PC-9 (cell line): ENCODE measurements around the gene C17orf67. TPM values are rescaled to one million over a fixed set of nuclear protein-coding genes. Genes with fewer than 3 reads are reported as not detected.

Source experiments
- BruUV-seq: library from RNA; stranded (reverse); fragments of 400-500 nt; replicated peaks from 2 replicates; lab custom pipeline; 2021; lab: Mats Ljungman, UMichigan
- CTCF ChIA-PET: fragments of 300-600 bp; sonication (Branson Sonifier 250); formaldehyde crosslinking; loops from one replicate; lab custom pipeline; 2022; ENCODE audit warnings: antibody characterized with exemption; lab: Charles Lee
- POLR2A ChIA-PET: fragments of 300-600 bp; sonication (Branson Sonifier 250); formaldehyde crosslinking; loops from one replicate; lab custom pipeline; 2022; ENCODE audit warnings: antibody characterized with exemption; ENCODE audit not compliant: unreplicated experiment; lab: Charles Lee
- DNase-seq, 2 experiments: peaks; one replicate each; pipeline versions ENCODE4 v3.0.0 to v3.0.0-alpha.2; 2015 to 2022; ENCODE audit warnings: mixed read lengths in 1 of 2
- H2AFZ ChIP-seq: fragments of 200-600 bp; sonication (generic); 2 replicates; pipeline ENCODE4 v1.8.1; 2017; ENCODE audit warnings: antibody characterized with exemption
- H3F3A ChIP-seq: fragments of 200-600 bp; sonication (generic); 2 replicates; pipeline ENCODE4 v1.8.1; 2017; ENCODE audit warnings: antibody characterized with exemption, mild to moderate bottlenecking, low read depth; ENCODE audit not compliant: insufficient read depth
- H3K27ac ChIP-seq: fragments of 200-600 bp; sonication (generic); 2 replicates; pipeline ENCODE4 v1.6.1; 2016; ENCODE audit warnings: mixed run types
- H3K27me3 ChIP-seq: fragments of 200-600 bp; sonication (generic); 2 replicates; pipeline ENCODE4 v1.6.1; 2016; ENCODE audit warnings: low read depth, mixed run types; ENCODE audit not compliant: insufficient read depth
- H3K36me3 ChIP-seq: fragments of 200-600 bp; sonication (generic); 2 replicates; pipeline ENCODE4 v1.6.1; 2016; ENCODE audit warnings: low read depth, mixed run types
- H3K4me1 ChIP-seq: fragments of 200-600 bp; sonication (generic); replicated peaks from 2 replicates; pipeline ENCODE4 v1.6.1; 2016; ENCODE audit warnings: mixed run types; ENCODE audit not compliant: insufficient read depth
- H3K4me2 ChIP-seq: fragments of 200-600 bp; sonication (generic); 2 replicates; pipeline ENCODE4 v1.6.1; 2017; ENCODE audit warnings: mixed run types
- H3K4me3 ChIP-seq: fragments of 200-600 bp; sonication (generic); 2 replicates; pipeline ENCODE4 v1.6.1; 2016; ENCODE audit warnings: mixed run types
- H3K79me2 ChIP-seq: fragments of 200-600 bp; sonication (generic); 2 replicates; pipeline ENCODE4 v1.6.1; 2017; ENCODE audit warnings: low read depth, mixed run types
- H3K9me2 ChIP-seq: fragments of 200-600 bp; sonication (generic); 2 replicates; pipeline ENCODE4 v1.8.1; 2017; ENCODE audit warnings: mild to moderate bottlenecking; ENCODE audit not compliant: insufficient read depth
- H3K9me3 ChIP-seq: fragments of 200-600 bp; sonication (generic); 2 replicates; pipeline ENCODE4 v1.8.1; 2016; ENCODE audit warnings: low read depth; ENCODE audit not compliant: insufficient read depth
- H4K20me1 ChIP-seq: fragments of 200-600 bp; sonication (generic); 2 replicates; pipeline ENCODE4 v1.8.1; 2017; ENCODE audit not compliant: insufficient read depth
- EZH2 ChIP-seq: fragments of 200-600 bp; sonication (generic); IDR thresholded peaks from 2 replicates; pipeline ENCODE4 v1.8.0; 2017; ENCODE audit warnings: antibody characterized with exemption, low read depth
- intact Hi-C: fragments of 100-400 bp; cut with micrococcal nuclease; formaldehyde crosslinking; loops from one replicate; pipeline ENCODE4 v1.10.0; 2022; ENCODE audit not compliant: unreplicated experiment
- total RNA-seq: library from RNA; stranded (reverse); gene quantifications from 2 replicates; pipeline ENCODE4 v1.2.3, GENCODE V29; 2021
- TF ChIP-seq, protein P1 (sequence below): fragments of 200-600 bp; sonication (generic); conservative IDR thresholded peaks from 2 replicates; pipeline ENCODE4 v1.6.1; 2017; ENCODE audit warnings: mixed run types, antibody characterized with exemption, mild to moderate bottlenecking, moderate library complexity

C17orf67 gene
- total RNA-seq, 1 experiment from 2014 or later = 4.3 TPM

- no peaks in the 10 kb centered on the region for H3K27me3 ChIP-seq
- no peaks in the 10 kb centered on the region for H3K79me2 ChIP-seq
- no peak for DNase-seq
- H3K9me2 ChIP-seq = no peaks in the 10 kb centered on the region
- no peak overlapping the region for H3K4me2 ChIP-seq
- no TSS peak for BruUV-seq
- no peaks in the 10 kb centered on the region for H4K20me1 ChIP-seq
- no peak for TF ChIP-seq EZH2
- TF ChIP-seq, protein P1, sequence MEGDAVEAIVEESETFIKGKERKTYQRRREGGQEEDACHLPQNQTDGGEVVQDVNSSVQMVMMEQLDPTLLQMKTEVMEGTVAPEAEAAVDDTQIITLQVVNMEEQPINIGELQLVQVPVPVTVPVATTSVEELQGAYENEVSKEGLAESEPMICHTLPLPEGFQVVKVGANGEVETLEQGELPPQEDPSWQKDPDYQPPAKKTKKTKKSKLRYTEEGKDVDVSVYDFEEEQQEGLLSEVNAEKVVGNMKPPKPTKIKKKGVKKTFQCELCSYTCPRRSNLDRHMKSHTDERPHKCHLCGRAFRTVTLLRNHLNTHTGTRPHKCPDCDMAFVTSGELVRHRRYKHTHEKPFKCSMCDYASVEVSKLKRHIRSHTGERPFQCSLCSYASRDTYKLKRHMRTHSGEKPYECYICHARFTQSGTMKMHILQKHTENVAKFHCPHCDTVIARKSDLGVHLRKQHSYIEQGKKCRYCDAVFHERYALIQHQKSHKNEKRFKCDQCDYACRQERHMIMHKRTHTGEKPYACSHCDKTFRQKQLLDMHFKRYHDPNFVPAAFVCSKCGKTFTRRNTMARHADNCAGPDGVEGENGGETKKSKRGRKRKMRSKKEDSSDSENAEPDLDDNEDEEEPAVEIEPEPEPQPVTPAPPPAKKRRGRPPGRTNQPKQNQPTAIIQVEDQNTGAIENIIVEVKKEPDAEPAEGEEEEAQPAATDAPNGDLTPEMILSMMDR = no peak
- no peak overlapping the region for H3K4me3 ChIP-seq
- intact Hi-C loops = no loop called here
- ChIA-PET POLR2A (no interaction called here), CTCF (interaction anchor here (0.6 kb wide), 1 partner anchor 27 kb away, joined by 3 read pairs; no protein-coding TSS in a partner anchor)
- H3K36me3 ChIP-seq = 0 out of 2 replicates have a peak, but pooled peaks cover 9% of the 10 kb centered on the region
- H2AFZ ChIP-seq = no peak overlapping the region
- no peaks in the 10 kb centered on the region for H3K4me1 ChIP-seq
- peaks cover 4% of the 10 kb centered on the region for H3F3A ChIP-seq
- no peaks in the 10 kb centered on the region for H3K9me3 ChIP-seq
- H3K27ac ChIP-seq = no peak overlapping the region
These were observed 36.4 kb upstream of the C17orf67 start for GRCh38 chr17:56870081-56870651.

DNA sequence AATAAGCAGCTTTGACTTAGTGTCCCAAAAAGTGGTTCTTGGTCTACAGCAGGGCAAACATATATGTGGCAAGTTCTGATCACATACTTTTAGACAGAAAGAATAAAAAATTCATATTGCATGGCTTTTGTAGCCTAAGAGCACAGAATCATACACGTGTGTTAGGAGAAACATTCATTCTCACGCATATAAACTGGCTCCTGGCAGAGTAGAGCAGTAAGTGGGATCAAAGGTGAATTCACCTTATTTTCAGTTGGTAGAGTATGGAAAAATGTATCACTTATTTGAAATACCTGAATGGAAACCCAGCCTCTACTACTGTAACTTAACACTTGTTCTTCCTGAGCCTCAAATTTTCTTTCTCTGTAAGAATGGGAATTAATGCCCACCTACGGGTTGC lies 35.0 kb upstream of the C17orf67 start:
- Histone ChIP-seq H3K4me1 (no peaks in the 10 kb centered on the region), H2AFZ (no peak overlapping the region), H3K4me3 (no peak overlapping the region), H4K20me1 (no peaks in the 10 kb centered on the region), H3K4me2 (no peak overlapping the region), H3K27me3 (no peaks in the 10 kb centered on the region), H3F3A (peaks cover 7% of the 10 kb centered on the region), H3K9me2 (no peaks in the 10 kb centered on the region), H3K9me3 (no peaks in the 10 kb centered on the region), H3K79me2 (no peaks in the 10 kb centered on the region), H3K36me3 (0 out of 2 replicates have a peak, but pooled peaks cover 16% of the 10 kb centered on the region), H3K27ac (no peak overlapping the region)
- CTCF ChIA-PET = no interaction called here
- intact Hi-C loops = no loop called here
- TF ChIP-seq EZH2 = no peak
- TF ChIP-seq, protein P1 = no peak
- no TSS peak for BruUV-seq
- DNase-seq = no peak
- POLR2A ChIA-PET = no interaction called here

DNA sequence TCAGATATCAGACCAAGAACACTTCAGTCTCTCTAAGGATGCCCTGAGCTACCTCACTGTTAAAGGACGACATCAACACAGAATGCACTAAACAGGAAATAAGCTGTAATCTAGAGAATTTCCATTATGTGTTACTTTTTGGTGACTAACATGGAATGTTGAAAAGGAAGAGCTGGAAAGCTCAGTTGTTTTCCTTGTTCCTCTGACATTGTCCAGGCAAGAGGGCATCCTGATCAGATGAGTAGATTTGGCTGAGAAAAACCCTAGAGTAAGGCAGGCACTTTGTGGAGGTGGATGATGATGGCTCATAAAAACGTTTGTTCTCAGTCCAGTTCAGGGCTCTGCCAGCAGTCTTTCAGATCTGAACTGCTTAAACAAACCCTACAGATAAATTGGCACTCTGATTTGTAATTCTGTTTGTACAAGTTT lies 34.2 kb upstream of the C17orf67 start:
- no peak overlapping the region for H2AFZ ChIP-seq
- no peaks in the 10 kb centered on the region for H3K4me1 ChIP-seq
- no peak overlapping the region for H3K4me2 ChIP-seq
- ChIA-PET POLR2A (no interaction called here), CTCF (no interaction called here)
- no peaks in the 10 kb centered on the region for H3K9me2 ChIP-seq
- 0 out of 2 replicates have a peak, but pooled peaks cover 20% of the 10 kb centered on the region for H3K36me3 ChIP-seq
- no TSS peak for BruUV-seq
- no peak for DNase-seq
- H3K79me2 ChIP-seq = no peaks in the 10 kb centered on the region
- H4K20me1 ChIP-seq = no peaks in the 10 kb centered on the region
- no peaks in the 10 kb centered on the region for H3K27me3 ChIP-seq
- no peak overlapping the region for H3K4me3 ChIP-seq
- TF ChIP-seq, protein P1 = no peak
- TF ChIP-seq EZH2 = no peak
- intact Hi-C loops = no loop called here
- H3K27ac ChIP-seq = no peak overlapping the region
- H3K9me3 ChIP-seq = no peaks in the 10 kb centered on the region
- H3F3A ChIP-seq = peaks cover 7% of the 10 kb centered on the region
